ENCODE data around the gene MTPN.

DNA sequence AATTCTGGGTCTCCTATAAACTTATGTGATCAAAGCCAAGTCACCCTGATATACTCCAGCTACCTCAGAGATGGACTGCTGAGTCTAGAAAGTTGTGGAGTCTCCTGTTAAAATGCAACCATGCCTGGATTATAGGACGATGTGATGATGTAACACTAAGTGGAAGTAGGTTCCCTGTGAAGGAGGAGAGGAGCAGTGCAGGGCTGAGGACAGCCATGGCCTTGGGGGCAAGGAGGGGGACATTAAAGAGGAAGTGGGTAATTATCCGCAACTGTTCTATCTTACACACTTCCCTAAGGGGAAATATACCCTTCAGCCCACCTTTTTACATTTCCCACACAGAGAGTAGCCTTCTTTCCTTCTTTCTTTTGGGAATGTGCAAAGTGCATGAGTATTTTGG is 63.8 kb downstream of the MTPN start:
- no peak for TF ChIP-seq POLR2A (IDR thresholded peaks at IDR 0.05)
- TF ChIP-seq, protein P1, sequence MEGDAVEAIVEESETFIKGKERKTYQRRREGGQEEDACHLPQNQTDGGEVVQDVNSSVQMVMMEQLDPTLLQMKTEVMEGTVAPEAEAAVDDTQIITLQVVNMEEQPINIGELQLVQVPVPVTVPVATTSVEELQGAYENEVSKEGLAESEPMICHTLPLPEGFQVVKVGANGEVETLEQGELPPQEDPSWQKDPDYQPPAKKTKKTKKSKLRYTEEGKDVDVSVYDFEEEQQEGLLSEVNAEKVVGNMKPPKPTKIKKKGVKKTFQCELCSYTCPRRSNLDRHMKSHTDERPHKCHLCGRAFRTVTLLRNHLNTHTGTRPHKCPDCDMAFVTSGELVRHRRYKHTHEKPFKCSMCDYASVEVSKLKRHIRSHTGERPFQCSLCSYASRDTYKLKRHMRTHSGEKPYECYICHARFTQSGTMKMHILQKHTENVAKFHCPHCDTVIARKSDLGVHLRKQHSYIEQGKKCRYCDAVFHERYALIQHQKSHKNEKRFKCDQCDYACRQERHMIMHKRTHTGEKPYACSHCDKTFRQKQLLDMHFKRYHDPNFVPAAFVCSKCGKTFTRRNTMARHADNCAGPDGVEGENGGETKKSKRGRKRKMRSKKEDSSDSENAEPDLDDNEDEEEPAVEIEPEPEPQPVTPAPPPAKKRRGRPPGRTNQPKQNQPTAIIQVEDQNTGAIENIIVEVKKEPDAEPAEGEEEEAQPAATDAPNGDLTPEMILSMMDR (IDR thresholded peaks at IDR 0.05), result no peak

Data from esophagus squamous epithelium (tissue), 4 donors.